Head of caudate nucleus (tissue), 42 donors: ENCODE measurements around the gene BLTP2.
A peak's percentile ranks its signal among the peaks of the same experiment; 100 is the strongest.
"Not testable (repeated sequence)": the region's sequence is repeated elsewhere in the genome, so short reads cannot be mapped to it uniquely, and the experiment has no call there.

Experiments used
- DNase-seq, 42 donors: peaks; one replicate each; pipeline versions ENCODE4 v3.0.0 to v3.0.0-alpha.2; 2020 to 2021; ENCODE audit warnings: mixed read lengths in 7 of 42
- intact Hi-C: fragments of 100-400 bp; cut with DNase I; formaldehyde crosslinking; loops from one replicate; pipeline ENCODE4 v1.15.0; 2022

Gene BLTP2

DNA sequence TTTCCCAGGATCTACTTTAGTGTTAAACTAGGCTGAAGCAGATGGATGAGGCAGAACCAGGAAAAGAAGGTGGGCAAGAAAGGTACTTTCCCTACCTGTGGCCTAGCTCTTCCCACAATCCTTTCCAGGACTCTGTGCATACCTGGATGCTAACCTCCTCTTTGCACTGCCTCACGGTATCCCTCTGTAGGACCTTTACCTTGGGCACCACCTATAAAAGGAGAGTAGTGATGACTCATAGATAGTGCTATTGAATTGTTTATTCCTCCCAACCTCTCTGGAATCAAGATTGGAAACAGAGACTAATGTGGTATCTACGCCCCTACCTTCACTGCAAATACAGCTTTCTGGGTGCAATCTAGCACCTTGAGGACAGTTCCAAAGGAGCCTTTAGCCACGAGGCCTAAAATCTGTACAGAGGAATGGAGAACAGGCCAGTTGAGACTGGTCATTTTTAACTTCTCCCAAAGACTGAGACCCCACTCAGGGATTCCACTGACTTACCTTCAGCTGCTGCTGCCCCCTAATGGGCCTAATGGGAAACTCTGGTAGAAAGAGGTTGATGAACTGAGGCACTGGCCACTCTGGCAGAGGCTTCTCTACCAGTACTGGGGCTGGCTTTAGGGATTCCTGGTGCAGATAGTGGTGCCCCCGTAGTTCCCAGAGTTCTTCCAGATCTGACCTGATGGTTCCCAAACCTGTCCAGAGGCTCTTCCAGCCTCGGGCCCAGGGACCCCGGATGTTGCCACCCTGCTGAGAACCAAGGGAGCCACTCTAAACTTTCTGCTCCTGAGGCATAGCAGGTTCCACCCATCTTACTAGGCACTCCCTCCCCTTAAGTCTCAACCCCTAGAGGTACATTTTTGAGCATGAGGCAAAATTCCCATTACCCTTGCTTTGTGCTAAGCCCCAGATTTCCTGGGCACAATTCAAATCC, 31.8 kb downstream of the BLTP2 start:
- DNase-seq, result peak in 34 of 42 donors; percentile 13 to 80 (median 48)
- intact Hi-C loops, result loop anchor here (10.0 kb wide), 1 partner anchor 118 kb away; no protein-coding TSS in a partner anchor

DNA sequence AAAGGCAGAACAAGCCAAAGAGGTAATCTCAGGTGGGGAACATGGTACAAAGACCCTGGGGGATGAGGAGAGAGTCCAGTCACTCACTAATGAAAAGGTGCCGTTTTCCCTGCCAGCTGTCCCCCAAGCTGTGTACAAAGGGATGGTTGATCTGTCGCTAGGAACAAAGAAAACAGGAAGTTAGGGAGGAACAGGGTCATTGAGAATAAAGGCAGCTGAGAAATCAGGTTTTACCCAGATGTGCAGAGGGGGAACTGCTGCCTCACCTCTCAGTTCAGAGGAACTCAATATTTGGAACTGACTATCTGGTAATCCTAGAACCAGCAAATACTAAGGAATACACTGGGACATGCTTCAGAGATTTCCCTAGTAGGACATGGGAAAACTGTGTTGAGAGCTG, 32.4 kb downstream of the BLTP2 start:
- no peak for DNase-seq
- intact Hi-C loops, result loop anchor here (10.0 kb wide), 1 partner anchor 118 kb away; no protein-coding TSS in a partner anchor

DNA sequence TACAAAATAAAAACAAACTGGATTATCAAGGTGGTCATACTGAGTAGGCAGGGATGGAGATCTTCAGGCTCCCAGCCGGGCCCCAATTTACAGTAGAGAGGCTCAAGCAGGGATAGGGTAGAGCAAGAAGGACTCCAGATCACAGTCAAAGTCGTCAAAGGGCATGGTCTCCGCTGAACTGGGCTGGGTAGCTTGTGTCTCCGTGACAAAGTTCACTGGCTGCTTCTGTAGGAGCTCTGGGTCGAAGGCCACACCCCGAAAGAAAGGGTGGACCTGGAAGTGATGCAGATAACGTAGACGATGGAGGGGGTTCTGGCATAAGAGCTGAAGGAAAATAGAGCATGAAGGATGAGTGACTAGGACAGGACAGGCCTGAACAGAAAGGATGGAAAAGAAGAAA, 34.6 kb downstream of the BLTP2 start:
- intact Hi-C loops, result loop anchor here (10.0 kb wide), 1 partner anchor 116 kb away; no protein-coding TSS in a partner anchor
- no peak for DNase-seq

DNA sequence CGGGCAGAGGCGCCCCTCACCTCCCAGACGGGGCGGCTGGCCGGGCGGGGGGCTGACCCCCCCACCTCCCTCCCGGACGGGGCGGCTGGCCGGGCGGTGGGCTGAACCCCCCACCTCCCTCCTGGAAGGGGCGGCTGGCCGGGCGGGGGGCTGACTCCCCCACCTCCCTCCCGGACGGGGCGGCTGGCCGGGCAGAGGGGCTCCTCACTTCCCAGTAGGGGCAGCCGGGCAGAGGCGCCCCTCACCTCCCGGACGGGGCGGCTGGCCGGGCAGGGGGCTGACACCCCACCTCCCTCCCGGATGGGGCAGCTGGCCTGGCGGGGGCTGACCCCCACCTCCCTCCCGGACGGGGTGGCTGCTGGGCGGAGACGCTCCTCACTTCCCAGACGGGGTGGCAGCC, 40.9 kb downstream of the BLTP2 start:
- DNase-seq, intact Hi-C loops: not testable (repeated sequence)

DNA sequence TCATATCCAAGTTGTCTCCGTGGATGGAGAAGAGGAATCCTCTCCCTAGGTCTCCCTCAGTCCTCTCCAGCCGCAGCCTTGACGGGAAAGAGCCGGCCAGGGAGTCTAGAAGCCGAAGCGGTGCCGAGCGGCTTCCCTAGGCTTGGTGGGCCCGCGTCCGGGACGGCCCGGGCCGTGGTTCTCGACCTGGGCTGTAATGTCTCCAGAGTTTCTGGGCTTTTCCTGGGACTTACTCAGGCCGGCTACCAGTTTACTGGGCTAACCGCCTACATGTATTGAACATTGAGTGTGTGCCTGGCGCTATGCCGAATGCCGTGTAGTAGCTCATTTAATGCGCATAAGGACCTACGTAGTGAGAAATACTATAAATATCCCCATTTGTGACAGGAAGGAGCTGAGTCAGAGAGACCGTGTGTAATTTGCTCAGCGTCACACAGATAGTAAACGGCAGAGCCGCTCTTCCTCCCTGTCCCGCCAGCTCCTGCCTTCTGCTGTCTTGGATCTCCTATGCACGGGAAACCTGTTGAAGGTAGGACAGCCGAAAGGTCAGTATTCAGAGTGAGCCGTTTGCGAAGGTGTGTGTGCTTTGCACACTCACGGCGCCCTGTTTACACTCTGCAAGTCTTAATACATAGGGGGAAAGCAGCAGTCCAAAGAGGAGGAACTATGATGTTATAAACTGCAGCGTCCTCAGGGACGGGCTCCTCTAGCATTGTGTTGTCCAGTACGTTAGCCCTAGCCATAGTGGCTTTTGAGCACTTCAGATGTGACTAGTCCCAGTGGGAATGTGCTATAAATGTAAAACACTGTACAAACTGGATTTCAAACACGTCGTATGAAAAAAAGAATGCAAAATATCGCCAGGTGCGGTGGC, 45.4 kb downstream of the BLTP2 start:
- DNase-seq, result peak in 40 of 42 donors; percentile 15 to 78 (median 44)
- intact Hi-C loops, result no loop called here

DNA sequence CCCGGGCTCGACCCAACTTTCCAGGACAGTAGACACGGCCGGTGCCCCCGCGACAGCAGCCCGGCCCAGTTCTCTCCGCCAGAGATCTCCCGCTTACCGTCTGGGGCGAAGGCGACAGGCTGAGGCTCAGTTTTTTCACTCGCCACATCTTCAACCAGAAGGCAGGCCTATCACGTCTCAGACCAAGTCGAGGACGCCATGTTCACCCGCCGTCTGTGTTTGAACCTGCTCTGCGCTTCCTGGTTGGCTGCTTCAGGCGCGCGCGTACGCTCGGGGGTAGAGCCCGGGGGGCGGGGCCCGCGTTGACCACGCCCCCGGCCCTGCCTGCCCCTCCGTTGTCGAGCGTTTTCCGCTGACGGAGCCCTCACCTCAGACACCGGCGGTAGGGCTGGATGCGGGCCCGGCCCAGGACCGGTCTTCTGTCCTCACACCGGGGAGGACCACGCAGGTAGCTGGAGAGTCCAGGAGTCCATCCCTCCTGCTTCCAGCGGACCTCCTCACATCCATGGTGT, 46.1 kb downstream of the BLTP2 start, which contains the start of gene SPAG5:
SPAG5 (minus strand) TSS at position 227 of the 512 bp plus-strand sequence; CDS start at position 148, 79 bp downstream.
- DNase-seq, result peak; percentile 82 to 97 (median 93)
- intact Hi-C loops, result no loop called here

DNA sequence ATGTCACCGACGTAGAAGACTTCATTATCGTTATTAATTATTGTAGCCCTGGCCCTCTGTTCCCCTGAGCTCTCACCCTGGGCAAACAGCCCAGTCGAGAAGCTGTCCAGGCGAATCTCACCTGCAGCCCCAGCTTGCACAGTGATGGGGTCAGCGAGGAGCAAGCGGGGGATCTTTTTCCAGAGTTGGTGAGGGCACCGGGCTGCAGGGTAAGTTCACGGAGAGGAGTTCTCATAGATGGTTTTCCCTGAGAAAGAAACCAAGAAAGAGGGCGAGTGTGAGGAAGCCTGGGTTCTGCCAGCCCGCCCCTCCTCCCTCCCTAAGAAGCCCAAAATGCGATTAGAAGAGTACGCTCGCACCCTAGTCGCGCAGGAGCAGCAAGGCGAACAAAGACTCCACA, 46.6 kb downstream of the BLTP2 start:
- no peak for DNase-seq
- intact Hi-C loops, result no loop called here

DNA sequence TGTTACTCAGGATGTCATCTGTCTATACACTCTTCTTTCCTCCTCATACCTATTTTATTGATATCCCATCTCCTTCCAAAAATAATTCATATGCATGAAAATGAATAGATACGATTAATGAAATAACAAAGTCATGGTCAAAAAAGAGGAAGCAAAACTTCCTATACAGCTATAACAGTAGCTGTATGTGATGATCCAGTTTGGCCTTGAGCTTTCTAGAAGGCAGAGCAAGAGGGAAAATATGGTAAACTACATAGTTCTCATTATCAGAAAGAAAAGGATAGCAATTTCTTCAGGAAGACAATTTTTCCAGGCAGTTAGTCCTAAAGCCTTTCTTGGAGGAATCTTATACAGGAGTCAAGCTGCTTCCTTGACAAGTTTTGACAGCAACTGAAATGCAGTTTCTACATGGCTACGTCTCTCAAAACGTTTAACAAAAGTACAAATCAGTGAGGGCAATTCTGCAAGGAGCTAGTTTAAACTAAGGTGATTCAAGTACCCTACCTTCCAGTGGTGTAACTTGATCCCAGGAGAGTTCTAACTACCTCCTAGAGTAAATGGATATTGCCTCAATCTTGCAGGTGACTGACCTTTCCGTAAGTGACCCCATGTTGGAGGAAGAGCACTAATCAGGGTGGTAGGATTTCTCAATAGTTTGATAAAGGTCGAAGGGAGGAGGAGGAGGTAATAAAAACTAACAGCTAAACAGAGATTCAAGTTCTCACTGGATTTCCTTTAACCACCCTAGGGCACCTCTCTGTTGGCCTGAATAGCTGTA, 47.2 kb downstream of the BLTP2 start:
- DNase-seq, result no peak
- intact Hi-C loops, result no loop called here
